ENCODE data around the gene CNOT3. TPM values are rescaled to one million over a fixed set of nuclear protein-coding genes. Genes with fewer than 3 reads are reported as not detected.

CNOT3 gene
- total and polyA plus RNA-seq, 2 donors (not counting 3 experiments of a cell fraction or from before 2014, with no cell fraction given): 20.4 to 74.7 TPM

- H3K9me1 ChIP-seq (replicated peaks; ENCODE audit: control insufficient read depth, extremely low read depth, insufficient read depth, low read length): no peaks in the 10 kb centered on the region
- H2AFZ ChIP-seq (ENCODE audit: low read depth, low read length): no peak overlapping the region
- H3K79me2 ChIP-seq (ENCODE audit: control insufficient read depth, insufficient read depth, low read length): peaks cover 20% of the 10 kb centered on the region
- H3K4me2 ChIP-seq (ENCODE audit: insufficient read depth, low read length): no peak overlapping the region
- no peaks in the 10 kb centered on the region for H3K9me3 ChIP-seq (replicated peaks; ENCODE audit: control insufficient read depth, insufficient read depth, low read length)
- peaks cover 5 to 8% of the 10 kb centered on the region in 2 experiments for H3K36me3 ChIP-seq (ENCODE audit: control insufficient read depth in 2 of 2, extremely low read depth in 1 of 2, insufficient read depth in 2 of 2, low read length in 2 of 2)
- dilution Hi-C loops (cut with MboI; ENCODE audit: extremely low pct_ligation_motif_present, low sequenced_read_pairs): no loop called here
- H3K9ac ChIP-seq (replicated peaks; ENCODE audit: extremely low read depth, insufficient read depth, low read length): no peak overlapping the region
- H4K20me1 ChIP-seq (replicated peaks; ENCODE audit: control insufficient read depth, extremely low read depth, insufficient read depth, low read length): peaks cover 3% of the 10 kb centered on the region
- peaks cover 10% of the 10 kb centered on the region for H3K4me1 ChIP-seq (ENCODE audit: control insufficient read depth, extremely low read depth, insufficient read depth, low read length)
- DNase-seq (ENCODE audit: low read depth, low spot score): no peak
- intact Hi-C loops (cut with micrococcal nuclease): no loop called here
- ChIA-PET POLR2A (no interaction called here), CTCF (interaction anchor here (1.8 kb wide), 1 partner anchor 13 kb away, joined by 5 read pairs; no protein-coding TSS in a partner anchor)
- no peak for FAIRE-seq
- H3K4me3 ChIP-seq (replicated peaks in 1 of 3; ENCODE audit: insufficient read depth in 1 of 3, low read depth in 1 of 3, low read length in 3 of 3): no peak overlapping the region
- H3K27me3 ChIP-seq (ENCODE audit: control insufficient read depth in 2 of 2, insufficient read depth in 2 of 2, low read length in 2 of 2): no peaks in the 10 kb centered on the region
- no TSS peak for BruUV-seq (replicated peaks)
- no peak overlapping the region for H3K27ac ChIP-seq (ENCODE audit: insufficient read depth, low read depth, low read length)
- TF ChIP-seq MAX (IDR thresholded peaks at IDR 0.05; ENCODE audit: insufficient read depth, insufficient read length): no peak
- no peak for TF ChIP-seq CTCF (IDR thresholded peaks at IDR 0.05; ENCODE audit: extremely low read depth in 1 of 2, insufficient read depth in 1 of 2, low read depth in 1 of 2, low read length in 2 of 2)
These were observed 59.6 kb downstream of the CNOT3 start for GRCh38 chr19:54197121-54197520.

- Histone ChIP-seq H3K27ac (ENCODE audit: insufficient read depth, low read depth, low read length) (no peak overlapping the region), H3K4me3 (replicated peaks in 1 of 3; ENCODE audit: insufficient read depth in 1 of 3, low read depth in 1 of 3, low read length in 3 of 3) (no peak overlapping the region), H4K20me1 (replicated peaks; ENCODE audit: control insufficient read depth, extremely low read depth, insufficient read depth, low read length) (peaks cover 3% of the 10 kb centered on the region), H3K27me3 (ENCODE audit: control insufficient read depth in 2 of 2, insufficient read depth in 2 of 2, low read length in 2 of 2) (no peaks in the 10 kb centered on the region), H3K9me3 (replicated peaks; ENCODE audit: control insufficient read depth, insufficient read depth, low read length) (no peaks in the 10 kb centered on the region), H3K4me1 (ENCODE audit: control insufficient read depth, extremely low read depth, insufficient read depth, low read length) (peaks cover 29% of the 10 kb centered on the region), H3K9me1 (replicated peaks; ENCODE audit: control insufficient read depth, extremely low read depth, insufficient read depth, low read length) (no peaks in the 10 kb centered on the region), H3K9ac (replicated peaks; ENCODE audit: extremely low read depth, insufficient read depth, low read length) (no peak overlapping the region), H3K36me3 (ENCODE audit: control insufficient read depth in 2 of 2, extremely low read depth in 1 of 2, insufficient read depth in 2 of 2, low read length in 2 of 2) (peaks cover 19 to 23% of the 10 kb centered on the region in 2 experiments), H2AFZ (ENCODE audit: low read depth, low read length) (no peak overlapping the region), H3K4me2 (ENCODE audit: insufficient read depth, low read length) (no peak overlapping the region), H3K79me2 (ENCODE audit: control insufficient read depth, insufficient read depth, low read length) (peaks cover 37% of the 10 kb centered on the region)
- BruUV-seq (replicated peaks): no TSS peak
- ChIA-PET CTCF (interaction anchor here (0.7 to 1.1 kb wide), 4 partner anchors 11 to 66 kb away, joined by 3 to 4 read pairs (median 3); no protein-coding TSS in a partner anchor), POLR2A (interaction anchor here (6.0 kb wide), 1 partner anchor 9 kb away, joined by 91 read pairs; the partner anchor contains the start of genes MBOAT7 and TSEN34)
- TF ChIP-seq CTCF (IDR thresholded peaks at IDR 0.05; ENCODE audit: extremely low read depth in 1 of 2, insufficient read depth in 1 of 2, low read depth in 1 of 2, low read length in 2 of 2) (no peak), JUN (IDR thresholded peaks at IDR 0.05; ENCODE audit: borderline replicate concordance, insufficient read depth, insufficient read length, low read depth) (no peak), MYC (IDR thresholded peaks at IDR 0.05; ENCODE audit: low read depth, low read length) (no peak), EZH2 (IDR thresholded peaks at IDR 0.05; ENCODE audit: borderline replicate concordance, low read depth, low read length, severe bottlenecking) (no peak), GATA2 (IDR thresholded peaks at IDR 0.05; ENCODE audit: insufficient read depth, insufficient read length, low read depth, low read length) (no peak), FOS (IDR thresholded peaks at IDR 0.05; ENCODE audit: borderline replicate concordance, insufficient read depth, low read length) (no peak), POLR2AphosphoS5 (IDR thresholded peaks at IDR 0.05; ENCODE audit: insufficient read depth, low read depth, low read length) (no peak), POLR2A (IDR thresholded peaks at IDR 0.05; ENCODE audit: low read depth, low read length) (no peak), MAX (IDR thresholded peaks at IDR 0.05; ENCODE audit: insufficient read depth, insufficient read length) (no peak)
- intact Hi-C loops (cut with micrococcal nuclease) (no loop called here), dilution Hi-C loops (cut with MboI; ENCODE audit: extremely low pct_ligation_motif_present, low sequenced_read_pairs) (no loop called here)
- FAIRE-seq: no peak
- DNase-seq (ENCODE audit: low read depth, low spot score): no peak
These were observed 61.8 kb downstream of the CNOT3 start for GRCh38 chr19:54199401-54199800.

All from endothelial cell of umbilical vein (primary cell).